HepG2 (cell line): Measurements from ENCODE around the gene NCOA5. TPM values are rescaled to one million over a fixed set of nuclear protein-coding genes. Genes with fewer than 3 reads are reported as not detected.

Experiments
- BORCS8-MEF2B ChIP-seq: sonication (generic); formaldehyde crosslinking; IDR thresholded peaks from 2 replicates; pipeline ENCODE4 v1.8.0; 2022; ENCODE audit warnings: mild to moderate bottlenecking, missing genetic modification reagents
- FOXA3 ChIP-seq: IDR thresholded peaks from 2 replicates; pipeline ENCODE4 v1.6.1; 2016; ENCODE audit warnings: missing genetic modification reagents, missing compliant biosample characterization
- KAT8 ChIP-seq: IDR thresholded peaks from 2 replicates; pipeline ENCODE4 v1.6.1; 2016; ENCODE audit warnings: missing genetic modification reagents, missing compliant biosample characterization
- SMAD3 ChIP-seq: sonication (generic); formaldehyde crosslinking; IDR thresholded peaks from 2 replicates; pipeline ENCODE4 v1.4.0; 2020; ENCODE audit warnings: missing genetic modification reagents
- ZBTB21 ChIP-seq: sonication (generic); formaldehyde crosslinking; IDR thresholded peaks from 2 replicates; pipeline ENCODE4 v1.4.0; 2020; ENCODE audit warnings: missing genetic modification reagents
- ZNF143 ChIP-seq: sonication (generic); formaldehyde crosslinking; IDR thresholded peaks from 2 replicates; pipeline ENCODE4 v1.4.0; 2020; ENCODE audit warnings: missing genetic modification reagents
- ZNF432 ChIP-seq: sonication (generic); formaldehyde crosslinking; IDR thresholded peaks from 2 replicates; pipeline ENCODE4 v1.5.0; 2020; ENCODE audit warnings: missing genetic modification reagents, mild to moderate bottlenecking, borderline replicate concordance
- ZNF496 ChIP-seq: sonication (generic); formaldehyde crosslinking; IDR thresholded peaks from 2 replicates; pipeline ENCODE4 v1.8.1; 2023; ENCODE audit warnings: mild to moderate bottlenecking, moderate library complexity, missing genetic modification reagents; ENCODE audit not compliant: insufficient replicate concordance
- ZNF549 ChIP-seq: sonication (generic); formaldehyde crosslinking; IDR thresholded peaks from 2 replicates; pipeline ENCODE4 v1.5.0; 2020; ENCODE audit warnings: missing genetic modification reagents
- ZNF589 ChIP-seq: sonication (generic); formaldehyde crosslinking; conservative IDR thresholded peaks from 2 replicates; pipeline ENCODE4 v1.8.0; 2022; ENCODE audit warnings: mild to moderate bottlenecking, moderate library complexity, missing genetic modification reagents
- ZNF598 ChIP-seq: sonication (generic); formaldehyde crosslinking; IDR thresholded peaks from 2 replicates; pipeline ENCODE4 v1.5.1; 2020; ENCODE audit warnings: mild to moderate bottlenecking, missing genetic modification reagents, borderline replicate concordance
- ZNF704 ChIP-seq: sonication (generic); formaldehyde crosslinking; IDR thresholded peaks from 2 replicates; pipeline ENCODE4 v1.8.1; 2023; ENCODE audit warnings: mild to moderate bottlenecking, inconsistent platforms, moderate library complexity, missing genetic modification reagents, borderline replicate concordance
- ZNF746 ChIP-seq: sonication (generic); formaldehyde crosslinking; IDR thresholded peaks from 2 replicates; pipeline ENCODE4 v1.8.0; 2022; ENCODE audit warnings: mild to moderate bottlenecking, missing genetic modification reagents
- ZNF772 ChIP-seq: sonication (generic); formaldehyde crosslinking; IDR thresholded peaks from 2 replicates; pipeline ENCODE4 v1.5.0; 2020; ENCODE audit warnings: mild to moderate bottlenecking, missing genetic modification reagents
- ZNF780A ChIP-seq: sonication (generic); formaldehyde crosslinking; IDR thresholded peaks from 2 replicates; pipeline ENCODE4 v1.8.0; 2022; ENCODE audit warnings: mild to moderate bottlenecking, missing genetic modification reagents, moderate library complexity
- ZSCAN21 ChIP-seq: sonication (generic); formaldehyde crosslinking; IDR thresholded peaks from 2 replicates; pipeline ENCODE4 v1.8.0; 2022; ENCODE audit warnings: mild to moderate bottlenecking, missing genetic modification reagents, moderate library complexity, borderline replicate concordance
- ZZZ3 ChIP-seq: sonication (generic); formaldehyde crosslinking; IDR thresholded peaks from 2 replicates; pipeline ENCODE4 v1.4.0; 2020; ENCODE audit warnings: missing genetic modification reagents, mild to moderate bottlenecking, borderline replicate concordance
- polyA plus RNA-seq, 8 experiments: library from polyadenylated mRNA; depleted of rRNA in 3 of 8; stranded (reverse) in 7 of 8; unstranded in 1 of 8; fragments of >200 nt; fragmentation: Illumina TruSeq in 4 of 8; extraction: Trizol in 4 of 8; gene quantifications; 2 replicates each; pipeline versions ENCODE4 v1.2.1 to v1.2.3, GENCODE V29; 2011 to 2016; ENCODE audit warnings: low read depth in 4 of 8, missing spikeins in 1 of 8, mixed read lengths in 1 of 8; ENCODE audit not compliant: insufficient read depth in 1 of 8
- total RNA-seq, 5 experiments: library from RNA; depleted of rRNA; stranded (reverse); fragments of >200 nt; fragmentation: Illumina TruSeq; extraction: Trizol; gene quantifications; 2 replicates each; pipeline ENCODE4 v1.2.3, GENCODE V29; 2016; ENCODE audit warnings: low read depth in 1 of 5
- TF ChIP-seq, protein P1 (sequence below), 2 experiments: fragments of 450-650 bp in 1 of 2; sonication (generic) in 1 of 2; formaldehyde crosslinking in 1 of 2; IDR thresholded peaks; 2 replicates each; pipeline versions ENCODE4 v1.6.1 to v1.8.0; 2016 to 2022; ENCODE audit warnings: antibody characterized with exemption in 1 of 2, mild to moderate bottlenecking in 1 of 2, missing genetic modification reagents in 1 of 2

The NCOA5 gene
- total and polyA plus RNA-seq, 2 of the 13 experiments (the other 11 are each of a cell fraction or from before 2014, with no cell fraction given) = 16.5 to 28.4 TPM

DNA sequence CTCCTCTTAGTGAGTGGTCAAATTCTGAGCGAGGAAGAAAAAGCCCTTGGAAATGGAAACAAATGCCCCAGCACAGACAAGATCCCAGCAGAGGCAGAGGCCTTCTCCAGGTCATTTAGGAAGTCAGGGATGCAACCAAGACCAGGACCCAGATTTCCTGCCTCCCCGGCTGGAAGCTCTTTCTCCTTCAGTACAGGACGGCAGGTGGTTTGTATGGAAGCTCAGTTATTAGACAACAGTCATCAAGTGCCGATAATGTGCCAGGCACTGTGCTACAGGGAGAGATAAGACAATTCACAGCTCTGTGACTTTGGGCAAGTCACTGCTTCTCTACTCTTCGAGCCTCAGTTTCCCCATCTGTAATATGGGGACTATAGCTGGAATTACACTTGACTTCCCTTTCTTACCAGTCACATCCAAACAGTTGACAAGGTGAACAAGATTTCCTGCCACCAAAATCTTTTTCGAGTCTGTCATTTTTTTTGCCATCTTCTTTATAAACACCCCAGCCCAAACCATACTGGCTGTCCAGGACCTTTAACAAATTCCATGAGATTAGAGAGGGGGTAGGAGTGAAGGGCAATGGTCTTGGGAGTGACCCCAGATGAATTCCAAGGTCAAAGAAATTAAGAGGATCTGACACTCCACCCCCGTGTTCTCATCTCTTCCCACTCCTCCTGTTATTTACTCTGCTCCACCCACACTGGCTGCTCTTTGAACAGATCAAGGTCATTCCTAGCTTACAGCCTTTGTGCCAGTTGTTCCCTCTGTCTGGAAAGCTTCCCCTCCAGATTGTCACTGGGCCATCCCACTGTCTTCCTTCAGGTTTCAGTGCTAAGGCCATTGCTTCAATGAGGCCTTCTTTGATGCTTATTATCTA lies 75.0 kb downstream of the NCOA5 start (continued):
- TF ChIP-seq ZNF780A (CRISPR knock-in tag) (no peak), ZNF598 (CRISPR knock-in tag) (no peak), ZSCAN21 (CRISPR knock-in tag) (no peak), ZNF549 (CRISPR knock-in tag) (no peak), ZBTB21 (CRISPR knock-in tag) (no peak), FOXA3 (CRISPR knock-in tag) (peak; percentile 96), ZNF772 (CRISPR knock-in tag) (no peak), ZZZ3 (CRISPR knock-in tag) (no peak), ZNF746 (CRISPR knock-in tag) (peak; percentile 77; the same call in 1 of the 2 replicates), SMAD3 (CRISPR knock-in tag) (peak; percentile 44; the same call in 1 of the 2 replicates), ZNF589 (CRISPR knock-in tag) (no peak), ZNF432 (CRISPR knock-in tag) (no peak), ZNF704 (CRISPR knock-in tag) (no peak), ZNF496 (CRISPR knock-in tag) (no peak), BORCS8-MEF2B (CRISPR knock-in tag) (no peak; the same call in 1 of the 2 replicates), KAT8 (CRISPR knock-in tag) (peak; percentile 70), ZNF143 (no peak)
- TF ChIP-seq, protein P1, sequence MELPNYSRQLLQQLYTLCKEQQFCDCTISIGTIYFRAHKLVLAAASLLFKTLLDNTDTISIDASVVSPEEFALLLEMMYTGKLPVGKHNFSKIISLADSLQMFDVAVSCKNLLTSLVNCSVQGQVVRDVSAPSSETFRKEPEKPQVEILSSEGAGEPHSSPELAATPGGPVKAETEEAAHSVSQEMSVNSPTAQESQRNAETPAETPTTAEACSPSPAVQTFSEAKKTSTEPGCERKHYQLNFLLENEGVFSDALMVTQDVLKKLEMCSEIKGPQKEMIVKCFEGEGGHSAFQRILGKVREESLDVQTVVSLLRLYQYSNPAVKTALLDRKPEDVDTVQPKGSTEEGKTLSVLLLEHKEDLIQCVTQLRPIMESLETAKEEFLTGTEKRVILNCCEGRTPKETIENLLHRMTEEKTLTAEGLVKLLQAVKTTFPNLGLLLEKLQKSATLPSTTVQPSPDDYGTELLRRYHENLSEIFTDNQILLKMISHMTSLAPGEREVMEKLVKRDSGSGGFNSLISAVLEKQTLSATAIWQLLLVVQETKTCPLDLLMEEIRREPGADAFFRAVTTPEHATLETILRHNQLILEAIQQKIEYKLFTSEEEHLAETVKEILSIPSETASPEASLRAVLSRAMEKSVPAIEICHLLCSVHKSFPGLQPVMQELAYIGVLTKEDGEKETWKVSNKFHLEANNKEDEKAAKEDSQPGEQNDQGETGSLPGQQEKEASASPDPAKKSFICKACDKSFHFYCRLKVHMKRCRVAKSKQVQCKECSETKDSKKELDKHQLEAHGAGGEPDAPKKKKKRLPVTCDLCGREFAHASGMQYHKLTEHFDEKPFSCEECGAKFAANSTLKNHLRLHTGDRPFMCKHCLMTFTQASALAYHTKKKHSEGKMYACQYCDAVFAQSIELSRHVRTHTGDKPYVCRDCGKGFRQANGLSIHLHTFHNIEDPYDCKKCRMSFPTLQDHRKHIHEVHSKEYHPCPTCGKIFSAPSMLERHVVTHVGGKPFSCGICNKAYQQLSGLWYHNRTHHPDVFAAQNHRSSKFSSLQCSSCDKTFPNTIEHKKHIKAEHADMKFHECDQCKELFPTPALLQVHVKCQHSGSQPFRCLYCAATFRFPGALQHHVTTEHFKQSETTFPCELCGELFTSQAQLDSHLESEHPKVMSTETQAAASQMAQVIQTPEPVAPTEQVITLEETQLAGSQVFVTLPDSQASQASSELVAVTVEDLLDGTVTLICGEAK (IDR thresholded peaks at IDR 0.05) = no peak
- TF ChIP-seq, protein P1 (CRISPR knock-in tag; IDR thresholded peaks at IDR 0.05) = no peak; the same call in 1 of the 2 replicates
